GM23338 (cell line): ENCODE data around the gene HMGCS1. TPM values are rescaled to one million over a fixed set of nuclear protein-coding genes. Genes with fewer than 3 reads are reported as not detected.

Source experiments
- ATAC-seq: fragments of 200-7000 bp; cut with Tn5 transposase; 3 replicates; pipeline ENCODE4 v1.9.1; 2020
- DNase-seq: peaks from one replicate; pipeline ENCODE4 v3.0.0-alpha.2; 2015; ENCODE audit warnings: low spot score
- H2AFZ ChIP-seq: fragments of 200-600 bp; sonication (generic); 2 replicates; pipeline ENCODE4 v1.8.0; 2016; ENCODE audit warnings: antibody characterized with exemption, mild to moderate bottlenecking, moderate library complexity
- H3F3A ChIP-seq: fragments of 200-600 bp; sonication (generic); replicated peaks from 2 replicates; pipeline ENCODE4 v1.8.0; 2017; ENCODE audit warnings: antibody characterized with exemption, mixed run types, low read depth
- H3K27ac ChIP-seq: fragments of 200-600 bp; sonication (generic); 2 replicates; pipeline ENCODE4 v1.6.1; 2016; ENCODE audit warnings: low read depth
- H3K27me3 ChIP-seq: fragments of 200-600 bp; sonication (generic); 2 replicates; pipeline ENCODE4 v1.8.0; 2016; ENCODE audit warnings: mild to moderate bottlenecking, mixed run types, moderate library complexity; ENCODE audit not compliant: insufficient read depth
- H3K36me3 ChIP-seq: fragments of 200-600 bp; sonication (generic); 2 replicates; pipeline ENCODE4 v1.8.0; 2016; ENCODE audit warnings: mild to moderate bottlenecking; ENCODE audit not compliant: insufficient read depth
- H3K4me1 ChIP-seq: fragments of 200-600 bp; sonication (generic); 2 replicates; pipeline ENCODE4 v1.8.0; 2016; ENCODE audit warnings: mild to moderate bottlenecking, moderate library complexity; ENCODE audit not compliant: insufficient read depth
- H3K4me2 ChIP-seq: fragments of 200-600 bp; sonication (generic); 2 replicates; pipeline ENCODE4 v1.7.1; 2017; ENCODE audit warnings: mixed run types
- H3K4me3 ChIP-seq: fragments of 200-600 bp; sonication (generic); 2 replicates; pipeline ENCODE4 v1.6.1; 2016; ENCODE audit warnings: mixed run types
- H3K79me2 ChIP-seq: fragments of 200-600 bp; sonication (generic); replicated peaks from 2 replicates; pipeline ENCODE4 v1.8.0; 2017; ENCODE audit warnings: mild to moderate bottlenecking; ENCODE audit not compliant: insufficient read depth
- H3K9me2 ChIP-seq: fragments of 200-600 bp; sonication (generic); 2 replicates; pipeline ENCODE4 v1.8.0; 2017; ENCODE audit not compliant: insufficient read depth
- H4K20me1 ChIP-seq: fragments of 200-600 bp; sonication (generic); replicated peaks from 2 replicates; pipeline ENCODE4 v1.8.0; 2017; ENCODE audit warnings: mild to moderate bottlenecking; ENCODE audit not compliant: insufficient read depth
- H3K27ac Mint-ChIP-seq: 2 replicates; pipeline ENCODE4 v1.8.0; 2020; ENCODE audit warnings: inconsistent platforms, mild to moderate bottlenecking, moderate library complexity, mixed read lengths
- H3K27me3 Mint-ChIP-seq: 3 replicates; pipeline ENCODE4 v1.8.0; 2022; ENCODE audit warnings: low read depth, mild to moderate bottlenecking, moderate library complexity, mixed read lengths, inconsistent platforms; ENCODE audit not compliant: insufficient read depth, poor library complexity
- H3K36me3 Mint-ChIP-seq: 3 replicates; pipeline ENCODE4 v1.8.0; 2021; ENCODE audit warnings: low read depth, mild to moderate bottlenecking, inconsistent platforms, moderate library complexity, mixed read lengths
- H3K4me1 Mint-ChIP-seq: 3 replicates; pipeline ENCODE4 v1.8.0; 2020; ENCODE audit warnings: mild to moderate bottlenecking, inconsistent platforms, mixed read lengths
- H3K4me3 Mint-ChIP-seq: 3 replicates; pipeline ENCODE4 v1.8.0; 2021; ENCODE audit warnings: moderate library complexity, mild to moderate bottlenecking, inconsistent platforms, mixed read lengths
- H3K9me3 Mint-ChIP-seq: 3 replicates; pipeline ENCODE4 v1.8.0; 2020; ENCODE audit warnings: moderate library complexity, mild to moderate bottlenecking, inconsistent platforms, mixed read lengths
- CREB1 ChIP-seq: fragments of 250-450 bp; sonication (Bioruptor Pico); IDR thresholded peaks from 2 replicates; pipeline ENCODE4 v1.5.0; 2020; ENCODE audit warnings: low read depth, mild to moderate bottlenecking, moderate library complexity
- CTCF ChIP-seq, 2 experiments: fragments of 200-600 bp in 1 of 2; sonication (generic) in 1 of 2; conservative IDR thresholded peaks; 2 replicates each; pipeline versions ENCODE4 v1.5.1 to v1.6.1; 2016 to 2017; ENCODE audit warnings: antibody characterized with exemption in 2 of 2, low read depth in 2 of 2, mild to moderate bottlenecking in 2 of 2, moderate library complexity in 1 of 2
- ETS1 ChIP-seq: IDR thresholded peaks from 2 replicates; pipeline ENCODE4 v1.6.1; 2016; ENCODE audit warnings: antibody characterized with exemption
- EZH2 ChIP-seq: fragments of 200-600 bp; sonication (generic); IDR thresholded peaks from one replicate; pipeline ENCODE4 v1.8.0; 2017; ENCODE audit warnings: antibody characterized with exemption, mild to moderate bottlenecking, low read depth; ENCODE audit not compliant: unreplicated experiment
- EZH2phosphoT487 ChIP-seq: fragments of 200-600 bp; sonication (generic); IDR thresholded peaks from one replicate; pipeline ENCODE4 v1.8.1; 2018; ENCODE audit warnings: antibody characterized with exemption; ENCODE audit not compliant: unreplicated experiment
- JUNB ChIP-seq: IDR thresholded peaks from one replicate; pipeline ENCODE4 v1.6.1; 2016; ENCODE audit warnings: antibody characterized with exemption; ENCODE audit not compliant: unreplicated experiment
- REST ChIP-seq: IDR thresholded peaks from one replicate; pipeline ENCODE4 v1.6.1; 2018; ENCODE audit warnings: antibody characterized with exemption; ENCODE audit not compliant: unreplicated experiment
- STAT1 ChIP-seq: IDR thresholded peaks from one replicate; pipeline ENCODE4 v1.6.1; 2016; ENCODE audit warnings: antibody characterized with exemption; ENCODE audit not compliant: unreplicated experiment
- polyA plus RNA-seq: library from polyadenylated mRNA; unstranded; fragments of >200 nt; fragmentation: Nextera tagmentation; extraction: Ambion mirVana; gene quantifications from 2 replicates; pipeline ENCODE4 v1.2.1, GENCODE V29; 2016
- total RNA-seq: library from RNA; depleted of rRNA; stranded (reverse); fragments of >200 nt; shearing (Covaris generic); gene quantifications from 2 replicates; pipeline ENCODE4 v1.2.3, GENCODE V29; 2014

Gene HMGCS1
- total and polyA plus RNA-seq, 2 experiments from 2014 or later = 172 to 278 TPM

GRCh38 chr5:43314724-43315123 is 1.5 kb upstream of the HMGCS1 start:
- ATAC-seq (no peak), DNase-seq (no peak)
- Histone ChIP-seq H3F3A (no peaks in the 10 kb centered on the region), H3K27me3 (no peaks in the 10 kb centered on the region), H3K79me2 (peaks cover 35% of the 10 kb centered on the region), H3K4me1 (peaks cover 26% of the 10 kb centered on the region), H3K36me3 (no peaks in the 10 kb centered on the region; the same call in 1 of the 2 replicates), H4K20me1 (peaks cover 30% of the 10 kb centered on the region), H3K4me3 (no peak overlapping the region), H3K27ac (peak overlapping the region; percentile 72), H3K9me2 (peaks cover 15% of the 10 kb centered on the region), H3K4me2 (0 out of 2 replicates have a peak overlapping the region, but pooled peaks have one; percentile 63), H2AFZ (peak overlapping the region; percentile 97)
- H3K9me3 Mint-ChIP-seq = peaks cover 4% of the 10 kb centered on the region; the same call in 2 of the 3 replicates
- no peak for TF ChIP-seq EZH2phosphoT487
- TF ChIP-seq REST = no peak
- TF ChIP-seq JUNB = no peak
- no peak for TF ChIP-seq CTCF (conservative IDR thresholded peaks at IDR 0.05; ENCODE audit: low read depth in 2 of 2)
- TF ChIP-seq CREB1 = no peak
- H3K36me3 Mint-ChIP-seq = peaks cover 28% of the 10 kb centered on the region; the same call in 2 of the 3 replicates
- peaks cover 32% of the 10 kb centered on the region for H3K4me1 Mint-ChIP-seq
- peaks cover 5% of the 10 kb centered on the region for H3K27me3 Mint-ChIP-seq
- H3K27ac Mint-ChIP-seq = no peak overlapping the region; the same call in 1 of the 2 replicates
- H3K4me3 Mint-ChIP-seq = no peak overlapping the region

- TF ChIP-seq CTCF (conservative IDR thresholded peaks at IDR 0.05; ENCODE audit: low read depth in 2 of 2) (no peak), EZH2 (no peak), ETS1 (no peak), STAT1 (no peak)
Measured at GRCh38 chr5:43313854-43314457, 744 bp upstream of the HMGCS1 start.

More at GRCh38 chr5:43313854-43314457, 744 bp upstream of the HMGCS1 start:
- peaks cover 35% of the 10 kb centered on the region; the same call in 2 of the 3 replicates for H3K36me3 Mint-ChIP-seq
- Histone ChIP-seq H4K20me1 (peaks cover 37% of the 10 kb centered on the region), H3K4me2 (peak overlapping the region; percentile 63), H3K4me1 (peaks cover 32% of the 10 kb centered on the region), H2AFZ (peak overlapping the region; percentile 97), H3K27me3 (no peaks in the 10 kb centered on the region), H3K36me3 (no peaks in the 10 kb centered on the region; the same call in 1 of the 2 replicates), H3K27ac (peak overlapping the region; percentile 72), H3F3A (no peaks in the 10 kb centered on the region), H3K79me2 (peaks cover 43% of the 10 kb centered on the region), H3K9me2 (peaks cover 15% of the 10 kb centered on the region), H3K4me3 (0 out of 2 replicates have a peak overlapping the region, but pooled peaks have one; percentile 15)
- peak overlapping the region; percentile 98 for H3K27ac Mint-ChIP-seq
- peak; percentile 16 for DNase-seq
- peaks cover 5% of the 10 kb centered on the region for H3K27me3 Mint-ChIP-seq
- ATAC-seq = no peak
- peaks cover 40% of the 10 kb centered on the region for H3K4me1 Mint-ChIP-seq
- H3K9me3 Mint-ChIP-seq = peaks cover 4% of the 10 kb centered on the region; the same call in 2 of the 3 replicates
- H3K4me3 Mint-ChIP-seq = peak overlapping the region; percentile 100
